ENCODE results near the gene EYA2. TPM values are rescaled to one million over a fixed set of nuclear protein-coding genes. Genes with fewer than 3 reads are reported as not detected.
A peak's percentile ranks its signal among the peaks of the same experiment; 100 is the strongest.

The EYA2 gene
- total RNA-seq, 1 donor, result 1.6 TPM

- TF ChIP-seq, protein P1, sequence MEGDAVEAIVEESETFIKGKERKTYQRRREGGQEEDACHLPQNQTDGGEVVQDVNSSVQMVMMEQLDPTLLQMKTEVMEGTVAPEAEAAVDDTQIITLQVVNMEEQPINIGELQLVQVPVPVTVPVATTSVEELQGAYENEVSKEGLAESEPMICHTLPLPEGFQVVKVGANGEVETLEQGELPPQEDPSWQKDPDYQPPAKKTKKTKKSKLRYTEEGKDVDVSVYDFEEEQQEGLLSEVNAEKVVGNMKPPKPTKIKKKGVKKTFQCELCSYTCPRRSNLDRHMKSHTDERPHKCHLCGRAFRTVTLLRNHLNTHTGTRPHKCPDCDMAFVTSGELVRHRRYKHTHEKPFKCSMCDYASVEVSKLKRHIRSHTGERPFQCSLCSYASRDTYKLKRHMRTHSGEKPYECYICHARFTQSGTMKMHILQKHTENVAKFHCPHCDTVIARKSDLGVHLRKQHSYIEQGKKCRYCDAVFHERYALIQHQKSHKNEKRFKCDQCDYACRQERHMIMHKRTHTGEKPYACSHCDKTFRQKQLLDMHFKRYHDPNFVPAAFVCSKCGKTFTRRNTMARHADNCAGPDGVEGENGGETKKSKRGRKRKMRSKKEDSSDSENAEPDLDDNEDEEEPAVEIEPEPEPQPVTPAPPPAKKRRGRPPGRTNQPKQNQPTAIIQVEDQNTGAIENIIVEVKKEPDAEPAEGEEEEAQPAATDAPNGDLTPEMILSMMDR (IDR thresholded peaks at IDR 0.05; ENCODE audit: insufficient read depth, low read length), result no peak
- DNase-seq (ENCODE audit: low read depth), result no peak
- H3K4me3 ChIP-seq (ENCODE audit: low read depth, low read length), result no peak overlapping the region
Measured at GRCh38 chr20:46900826-46901225, 6.2 kb downstream of the EYA2 start.

DNA sequence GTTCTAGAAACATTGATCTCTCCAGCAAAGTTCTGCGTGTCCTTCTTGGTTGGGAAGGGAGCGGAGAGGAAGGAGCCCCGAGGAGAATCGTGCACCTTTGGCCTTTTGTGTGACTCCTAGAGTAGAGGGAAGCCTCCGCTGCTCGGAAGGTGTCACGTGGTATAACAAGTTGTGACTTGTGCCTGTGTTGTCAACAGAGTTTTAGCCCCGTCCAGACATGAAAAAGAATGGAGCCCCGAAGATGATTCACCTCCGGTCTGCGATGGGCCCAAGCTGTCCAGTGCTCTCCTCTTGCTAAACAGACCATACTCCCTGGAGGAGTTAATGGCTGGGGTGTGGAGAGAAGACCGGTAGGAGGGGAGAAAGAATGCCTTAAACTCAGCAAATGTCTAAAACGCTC, 7.0 kb downstream of the EYA2 start:
- DNase-seq (ENCODE audit: low read depth), result no peak
- TF ChIP-seq, protein P1 (IDR thresholded peaks at IDR 0.05; ENCODE audit: insufficient read depth, low read length), result no peak
- no peak overlapping the region for H3K4me3 ChIP-seq (ENCODE audit: low read depth, low read length)

DNA sequence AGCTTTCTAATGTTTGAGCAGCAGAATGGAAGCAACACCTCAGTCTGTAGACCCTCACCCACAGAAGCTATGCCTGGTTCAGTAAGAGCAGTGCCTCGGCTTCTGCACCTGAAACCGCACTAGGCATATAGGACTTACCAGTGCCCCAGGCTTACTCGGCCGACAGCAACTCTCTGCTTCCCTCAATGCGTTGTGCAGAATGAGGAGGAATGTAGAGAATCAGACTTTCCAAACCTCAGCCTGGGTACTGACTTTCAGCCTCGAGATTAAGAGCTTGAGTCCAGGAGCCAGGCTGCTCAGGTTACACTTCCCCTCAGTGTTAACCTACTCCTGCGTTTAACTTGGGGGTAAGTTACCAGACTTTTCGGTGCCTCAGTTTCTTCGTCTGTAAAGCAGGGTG, 8.6 kb downstream of the EYA2 start:
- TF ChIP-seq, protein P1 (IDR thresholded peaks at IDR 0.05; ENCODE audit: insufficient read depth, low read length), result no peak
- DNase-seq (ENCODE audit: low read depth), result no peak
- H3K4me3 ChIP-seq (ENCODE audit: low read depth, low read length), result no peak overlapping the region

- no peak for DNase-seq (ENCODE audit: low read depth)
- TF ChIP-seq, protein P1 (IDR thresholded peaks at IDR 0.05; ENCODE audit: insufficient read depth, low read length), result no peak
- no peak overlapping the region for H3K4me3 ChIP-seq (ENCODE audit: low read depth, low read length)
Measured at GRCh38 chr20:46903937-46904336, 9.3 kb downstream of the EYA2 start.

GRCh38 chr20:46905364-46906125, 10.9 kb downstream of the EYA2 start:
- DNase-seq (ENCODE audit: low read depth), result peak; percentile 36

DNA sequence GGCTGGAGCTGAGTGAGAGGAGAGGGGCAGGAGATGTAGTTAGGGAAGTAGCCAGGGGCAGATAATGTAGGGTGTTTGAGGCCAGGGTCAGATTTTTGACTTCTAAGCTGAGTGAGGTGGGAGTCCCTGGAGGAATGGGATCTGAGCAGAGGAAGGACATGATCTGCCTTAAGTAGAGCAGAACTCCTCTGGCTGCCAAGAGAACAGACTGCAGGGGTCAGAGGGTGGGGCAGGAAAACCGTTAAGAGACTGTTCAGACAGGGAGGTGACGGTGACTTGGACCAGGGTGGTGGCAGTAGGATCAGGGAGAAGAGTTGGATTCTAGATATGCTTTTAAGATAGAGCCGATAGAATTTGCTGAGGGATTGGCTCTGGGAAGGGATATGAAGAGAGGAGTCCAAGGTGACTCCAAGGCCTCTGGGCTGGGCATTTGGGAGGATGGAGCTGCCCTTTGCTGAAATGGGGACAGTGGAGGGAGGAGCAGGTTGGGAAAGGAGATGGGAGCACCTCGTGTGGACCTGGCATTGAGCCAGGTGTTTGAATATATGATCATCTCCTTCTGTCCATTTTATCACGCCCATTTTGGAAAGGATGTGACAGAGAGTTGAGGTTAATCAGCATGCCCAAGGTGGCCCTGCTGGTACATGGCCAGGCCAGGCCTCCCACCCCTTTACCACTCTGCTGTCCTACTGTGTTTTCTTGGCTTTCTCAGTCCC, 18.8 kb downstream of the EYA2 start:
- no peak for DNase-seq (ENCODE audit: low read depth)
- TF ChIP-seq, protein P1 (IDR thresholded peaks at IDR 0.05; ENCODE audit: insufficient read depth, low read length), result no peak
- H3K4me3 ChIP-seq (ENCODE audit: low read depth, low read length), result no peak overlapping the region

More at GRCh38 chr20:46905364-46906125, 10.9 kb downstream of the EYA2 start:
- TF ChIP-seq, protein P1 (IDR thresholded peaks at IDR 0.05; ENCODE audit: insufficient read depth, low read length), result no peak
- H3K4me3 ChIP-seq (ENCODE audit: low read depth, low read length), result no peak overlapping the region

Measured in fibroblast of the aortic adventitia (primary cell).